ENCODE measurements around the gene SGPP2.
"Not testable (repeated sequence)": the region's sequence is repeated elsewhere in the genome, so short reads cannot be mapped to it uniquely, and the experiment has no call there.

The SGPP2 gene

DNA sequence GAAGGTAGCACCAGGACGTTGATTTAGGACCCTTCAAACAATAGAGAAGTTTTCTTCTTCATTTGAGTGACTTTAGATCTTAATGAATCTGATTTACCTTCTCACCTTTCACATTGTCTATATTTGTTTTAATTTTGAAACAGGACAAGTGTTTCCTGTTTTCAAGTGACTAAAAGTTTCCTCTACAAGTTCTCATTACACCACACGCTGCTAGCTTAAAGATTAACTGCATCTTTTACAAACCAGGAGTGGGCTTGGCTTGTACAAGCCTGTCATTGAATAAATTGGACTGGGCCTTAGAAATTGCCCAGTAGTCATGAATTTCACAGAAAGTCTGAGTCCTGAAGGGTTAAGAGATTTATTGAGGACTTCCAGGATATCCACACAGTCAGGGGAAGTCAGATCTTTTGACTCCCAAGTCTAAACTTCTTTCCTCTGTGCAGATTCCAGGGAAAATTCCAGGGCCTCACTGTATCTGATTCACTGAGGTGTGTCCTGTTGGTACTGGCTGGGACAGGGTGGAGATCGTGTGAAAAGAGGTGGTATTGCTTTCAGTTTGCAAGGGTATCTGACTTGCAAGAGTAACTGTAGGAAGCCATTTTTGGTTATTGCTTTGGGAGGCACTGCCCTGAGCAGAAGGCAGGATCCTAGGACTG lies 3.4 kb downstream of the SGPP2 start:
- DNase-seq (ENCODE audit: low spot score), result no peak

DNA sequence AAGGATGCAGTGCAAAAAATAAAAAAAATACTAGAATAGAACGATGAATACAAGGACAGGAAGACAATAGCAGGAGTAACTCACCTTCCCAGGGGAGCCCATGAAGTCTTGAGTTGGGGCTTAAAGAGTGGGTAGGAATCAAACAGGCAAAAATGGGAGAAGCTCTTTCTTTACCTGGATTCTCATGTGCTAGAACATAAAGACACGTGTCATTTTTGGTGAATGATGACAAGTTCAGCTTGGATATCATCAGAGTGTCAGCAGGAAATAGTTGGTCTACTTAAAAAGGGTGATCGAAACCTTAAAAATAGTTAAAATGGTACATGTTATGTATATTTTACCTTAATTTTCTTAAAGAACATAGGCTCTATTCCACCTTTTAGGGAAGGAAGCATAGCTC lies 5.7 kb downstream of the SGPP2 start:
- DNase-seq (ENCODE audit: low spot score), result no peak

DNA sequence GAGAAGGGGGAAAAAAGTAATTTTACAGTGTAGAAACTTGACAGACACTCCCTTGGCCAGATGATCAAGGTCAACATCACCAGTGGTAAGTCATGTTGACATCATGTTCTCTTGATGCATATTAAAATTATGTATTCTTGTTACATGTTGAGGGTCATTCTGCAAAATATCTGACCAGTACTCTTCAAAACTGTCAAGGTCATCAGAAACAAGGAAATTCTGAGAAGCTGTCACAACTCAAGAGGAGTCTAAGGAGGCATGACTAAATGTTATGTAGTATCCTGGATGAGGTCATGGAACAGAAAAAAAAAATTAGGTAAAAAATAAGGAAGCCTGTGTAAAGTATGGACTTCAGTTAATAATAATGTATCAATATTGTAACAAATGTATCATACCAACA lies 6.3 kb downstream of the SGPP2 start:
- no peak for DNase-seq (ENCODE audit: low spot score)

DNA sequence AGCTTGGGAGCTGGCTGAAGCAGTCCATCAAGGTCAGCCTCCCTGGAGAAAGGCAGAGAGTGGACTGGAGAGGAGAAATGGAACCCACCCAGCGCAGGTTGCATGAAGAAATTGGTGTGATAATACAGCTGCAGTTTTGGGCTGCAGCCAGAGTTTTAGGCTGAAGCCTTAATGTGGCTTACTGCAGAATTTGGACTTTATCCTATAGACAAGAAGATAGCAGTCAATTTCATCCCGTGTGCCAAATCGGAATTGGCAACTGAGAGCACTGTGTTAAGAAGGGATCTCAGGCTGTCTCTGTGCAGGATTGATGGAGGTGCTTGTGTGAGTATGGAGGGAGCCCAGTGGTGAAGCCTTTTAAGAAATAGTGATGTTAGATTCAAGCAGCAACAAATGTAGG lies 7.5 kb downstream of the SGPP2 start:
- no peak for DNase-seq (ENCODE audit: low spot score)

DNA sequence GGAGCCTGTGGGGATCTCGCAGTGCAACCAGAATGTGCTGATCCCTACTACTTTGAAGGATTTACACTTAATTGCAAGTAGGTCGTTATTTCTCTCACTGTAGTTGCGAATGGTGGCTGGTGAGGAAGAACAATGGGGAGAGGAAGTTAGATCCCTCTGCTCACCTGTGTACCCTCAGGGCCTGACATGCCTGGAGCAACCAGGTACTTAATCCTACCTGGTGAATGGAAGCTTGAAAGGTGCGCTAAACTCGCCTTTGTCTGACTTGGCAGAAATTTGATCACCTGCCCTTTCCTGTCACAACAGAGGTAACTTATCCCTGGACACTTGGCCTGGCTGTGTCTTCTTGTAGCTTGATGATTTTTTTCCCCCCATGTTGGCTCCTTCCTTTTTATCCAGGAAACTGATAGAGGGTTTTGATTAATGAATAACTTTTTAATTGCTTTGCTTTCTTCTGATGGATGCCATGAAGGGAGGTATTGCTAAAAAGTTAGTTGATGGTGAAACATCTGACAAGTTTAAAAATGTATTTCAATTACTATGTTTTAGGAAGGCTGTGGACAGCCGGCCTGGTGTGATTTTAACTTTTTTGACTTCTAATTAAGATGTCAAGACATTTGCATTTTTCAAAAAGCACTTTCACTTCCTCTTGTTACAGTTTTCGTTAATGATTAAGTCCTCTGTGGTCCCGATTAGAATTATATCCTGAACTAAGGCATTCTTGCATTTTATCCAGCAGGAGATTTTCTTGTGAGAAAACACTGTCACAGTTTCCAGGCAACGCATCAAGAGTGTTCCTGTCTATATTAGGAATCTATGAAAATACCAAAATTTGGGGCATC lies 9.2 kb downstream of the SGPP2 start:
- no peak for DNase-seq (ENCODE audit: low spot score)

DNA sequence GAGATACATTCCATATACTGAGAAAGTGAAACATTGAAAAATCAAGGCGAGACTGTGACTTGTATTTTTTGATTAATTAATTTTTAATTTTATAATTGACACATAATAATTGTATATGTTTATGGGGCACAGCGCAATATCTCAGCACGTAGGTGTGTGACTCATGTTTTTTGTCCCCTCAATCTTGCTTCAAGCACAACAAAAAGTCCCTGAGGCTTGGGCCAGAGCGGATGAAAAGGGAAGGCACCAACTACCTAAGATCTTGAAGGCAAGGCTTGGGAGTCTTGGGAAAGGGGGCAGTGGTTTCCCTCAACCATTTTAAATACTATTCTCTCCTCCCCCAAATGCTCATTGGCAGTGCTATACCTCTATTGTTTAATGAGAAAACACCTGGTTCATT lies 9.9 kb downstream of the SGPP2 start:
- no peak for DNase-seq (ENCODE audit: low spot score)

DNA sequence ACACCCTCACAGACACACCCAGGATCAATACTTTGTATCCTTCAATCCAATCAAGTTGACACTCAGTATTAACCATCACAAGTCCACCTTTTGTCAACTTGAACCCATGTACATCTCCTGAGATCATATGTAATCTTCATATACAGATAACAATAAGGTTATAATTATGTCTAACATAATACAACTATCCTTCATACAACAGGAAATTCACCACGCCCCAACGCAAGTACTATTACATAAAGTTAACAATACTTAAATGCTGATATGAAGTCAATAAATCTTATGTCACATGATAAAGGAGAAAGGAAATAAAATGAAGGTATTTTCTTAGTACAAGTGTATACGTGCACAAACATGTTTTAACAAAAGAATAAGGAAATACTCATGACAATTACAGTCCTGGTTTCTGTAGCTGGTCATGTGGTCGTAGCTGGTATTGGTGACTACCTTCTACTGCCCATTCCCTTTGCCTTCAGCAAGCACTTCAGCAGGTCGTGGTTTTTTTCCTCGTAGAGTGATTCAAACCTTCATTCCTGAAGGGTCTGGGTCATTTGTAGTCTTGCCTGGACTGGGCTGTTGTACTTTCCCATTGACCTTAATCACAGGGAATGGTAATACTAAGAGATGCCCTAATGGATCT lies 11.2 kb downstream of the SGPP2 start:
- not testable (repeated sequence) for DNase-seq (ENCODE audit: low spot score)

DNA sequence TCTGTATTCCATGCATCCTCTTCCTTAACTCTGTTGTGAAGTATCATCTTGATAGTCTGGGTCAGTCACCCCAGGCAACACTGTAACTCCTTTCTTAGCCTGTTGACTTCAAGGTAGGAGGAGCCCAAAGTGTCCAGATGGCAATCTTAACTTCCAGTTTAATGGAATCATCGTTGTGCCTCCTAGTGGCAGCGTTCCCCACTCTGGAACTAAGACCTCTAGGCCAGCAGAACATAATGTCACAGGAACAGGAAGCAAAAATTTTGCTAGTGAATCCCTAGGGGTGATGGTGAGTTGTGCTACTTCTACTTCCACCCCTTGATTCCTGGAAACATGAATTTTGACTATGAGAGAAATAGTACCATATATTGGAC lies 11.7 kb downstream of the SGPP2 start:
- no peak for DNase-seq (ENCODE audit: low spot score)

DNA sequence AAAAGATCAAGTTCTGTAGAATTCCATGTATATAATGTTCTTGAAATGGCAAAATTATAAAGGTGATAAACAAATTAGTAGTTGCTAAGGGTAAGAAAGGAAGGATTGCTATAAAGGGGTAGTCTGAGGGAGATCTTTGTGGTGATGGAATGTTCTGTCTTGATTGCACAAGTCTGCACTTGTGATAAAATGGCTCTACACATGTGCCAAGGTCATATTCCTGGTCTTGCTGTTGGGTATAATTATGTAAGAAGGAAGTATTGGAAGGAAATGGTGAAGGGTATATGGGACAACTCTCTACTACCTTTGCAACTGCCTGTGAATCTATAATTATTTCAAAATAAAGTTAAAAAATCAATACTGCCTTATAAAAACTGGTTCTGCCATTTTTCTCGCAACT lies 15.3 kb downstream of the SGPP2 start:
- DNase-seq (ENCODE audit: low spot score), result no peak

DNA sequence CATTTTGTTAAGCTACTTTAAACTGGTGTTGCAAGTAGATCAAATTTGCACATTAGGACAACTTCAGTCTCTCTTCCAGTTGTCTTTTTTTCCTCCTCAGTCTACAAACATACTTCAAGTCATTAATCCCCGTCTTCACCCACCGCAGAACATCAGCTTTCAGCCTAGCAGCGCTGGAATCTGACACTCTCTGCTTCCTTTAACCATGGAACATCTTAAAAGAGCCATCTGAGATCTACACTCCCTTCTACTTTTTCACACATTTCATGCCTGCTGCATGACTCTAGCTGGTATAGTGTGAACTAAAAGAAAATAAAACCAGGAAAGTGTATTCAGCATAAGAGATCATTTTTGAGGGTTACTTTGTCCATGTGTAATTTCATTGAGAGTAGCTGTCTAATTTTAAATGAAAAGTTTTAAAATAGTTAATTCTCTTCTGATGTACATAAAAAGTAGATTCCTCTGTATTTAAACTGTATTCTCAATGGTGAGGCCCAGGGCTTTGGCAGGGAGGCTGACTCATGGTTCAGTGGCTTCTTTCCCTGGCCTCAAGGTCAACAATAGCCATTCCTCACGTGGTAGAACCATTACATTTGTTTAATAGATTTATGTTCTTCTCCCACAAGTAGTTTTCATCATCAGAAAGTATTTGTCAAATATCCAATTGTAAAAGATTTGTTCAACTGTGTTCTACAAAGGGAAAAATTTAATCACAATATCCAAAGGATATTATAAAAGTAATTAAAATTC lies 16.5 kb downstream of the SGPP2 start:
- DNase-seq (ENCODE audit: low spot score), result no peak

DNA sequence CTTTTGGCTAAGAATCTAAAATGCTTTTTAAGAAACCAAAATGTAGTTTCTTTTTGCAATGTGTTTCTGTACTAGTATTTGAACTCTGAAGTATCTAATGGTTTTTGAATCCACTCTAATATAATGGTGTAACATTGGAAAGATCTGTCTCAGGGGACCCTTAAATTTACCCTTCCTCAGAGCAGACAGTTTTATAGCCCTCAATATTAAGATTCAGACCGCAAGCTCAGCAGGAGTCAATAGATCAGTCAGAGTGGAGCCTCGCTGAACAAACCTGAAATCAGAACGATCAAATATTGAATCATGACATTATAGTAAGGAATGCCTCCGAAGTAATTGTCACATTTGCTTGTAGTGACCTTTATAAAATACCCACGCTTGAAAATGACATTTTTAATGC lies 18.3 kb downstream of the SGPP2 start:
- DNase-seq (ENCODE audit: low spot score), result no peak

DNA sequence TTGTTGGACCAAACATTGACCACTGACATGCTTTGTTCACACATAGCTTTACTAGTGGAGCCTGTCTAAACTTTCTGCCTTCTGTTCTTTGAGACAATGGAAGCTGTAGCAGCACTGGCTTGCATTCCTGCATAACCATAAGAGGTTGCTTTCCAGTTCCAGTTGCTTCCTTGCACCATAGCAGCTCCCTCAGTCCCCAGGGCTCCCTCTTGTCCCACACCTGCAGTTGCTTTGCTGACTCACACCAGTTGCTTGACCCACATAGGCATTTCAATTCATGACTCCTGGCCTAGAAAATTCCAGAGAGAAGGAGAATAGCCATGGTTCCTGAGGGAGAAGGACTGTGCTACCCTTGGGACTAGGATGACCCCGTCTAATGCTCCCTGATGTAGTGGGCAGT lies 20.9 kb downstream of the SGPP2 start:
- DNase-seq (ENCODE audit: low spot score), result no peak

DNA sequence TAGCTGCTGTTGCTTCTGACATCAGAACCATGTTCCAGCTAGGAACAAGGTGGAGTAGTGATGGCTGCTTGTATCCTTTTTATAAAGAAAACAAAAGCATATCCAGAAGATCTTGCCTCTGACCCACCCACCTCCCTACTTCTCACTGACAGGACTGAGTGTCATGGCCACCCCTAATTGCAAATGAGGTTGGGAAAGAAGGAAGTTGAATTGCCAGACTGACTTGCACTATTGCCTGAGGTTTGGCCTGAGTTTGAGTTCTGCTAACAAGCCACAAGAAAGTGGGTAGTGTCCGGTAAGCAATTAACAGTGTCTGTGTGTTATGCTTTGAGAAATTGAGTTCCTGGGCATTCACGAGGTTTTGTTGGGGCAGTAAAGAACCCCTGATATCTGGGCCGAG lies 22.8 kb downstream of the SGPP2 start:
- no peak for DNase-seq (ENCODE audit: low spot score)

DNA sequence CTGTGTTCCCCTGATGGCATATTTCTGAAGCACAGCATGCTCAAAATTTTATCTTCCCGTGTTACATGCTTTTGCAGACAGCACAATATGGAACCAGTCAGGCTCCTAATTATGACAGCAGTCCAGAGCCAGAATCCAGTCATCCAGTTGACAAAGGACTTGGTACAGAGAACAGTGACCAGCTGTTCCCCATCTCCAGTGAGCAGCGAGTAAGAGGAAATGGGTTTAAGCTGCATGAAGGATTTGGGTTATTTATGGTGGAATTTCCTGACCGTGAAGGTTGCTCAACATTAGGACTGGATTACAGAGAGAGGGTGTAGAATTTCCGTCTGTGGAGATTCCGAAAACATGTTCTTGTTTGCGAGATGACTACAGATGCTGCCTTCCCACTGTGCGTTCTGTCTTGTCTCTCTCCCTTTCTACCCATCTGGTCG lies 24.4 kb downstream of the SGPP2 start:
- no peak for DNase-seq (ENCODE audit: low spot score)

DNA sequence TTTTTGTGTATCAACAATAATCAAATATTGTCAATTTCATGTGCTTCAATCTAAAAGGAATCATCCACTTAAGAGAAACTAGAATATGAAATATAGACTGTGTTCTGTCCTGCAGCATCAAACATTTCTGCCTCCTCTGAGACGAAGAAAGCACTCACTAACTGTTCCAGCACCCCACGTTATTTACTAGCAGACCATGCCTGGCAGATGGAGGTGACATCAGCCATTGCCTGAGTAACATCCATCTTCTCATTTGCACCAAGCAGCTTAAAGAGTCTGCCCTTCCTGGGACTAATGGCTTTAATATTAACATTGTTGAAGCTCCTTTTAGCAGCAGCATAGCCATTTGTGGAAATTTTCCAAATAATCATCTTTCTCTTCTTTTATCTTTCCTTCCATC lies 25.7 kb downstream of the SGPP2 start:
- no peak for DNase-seq (ENCODE audit: low spot score)

DNA sequence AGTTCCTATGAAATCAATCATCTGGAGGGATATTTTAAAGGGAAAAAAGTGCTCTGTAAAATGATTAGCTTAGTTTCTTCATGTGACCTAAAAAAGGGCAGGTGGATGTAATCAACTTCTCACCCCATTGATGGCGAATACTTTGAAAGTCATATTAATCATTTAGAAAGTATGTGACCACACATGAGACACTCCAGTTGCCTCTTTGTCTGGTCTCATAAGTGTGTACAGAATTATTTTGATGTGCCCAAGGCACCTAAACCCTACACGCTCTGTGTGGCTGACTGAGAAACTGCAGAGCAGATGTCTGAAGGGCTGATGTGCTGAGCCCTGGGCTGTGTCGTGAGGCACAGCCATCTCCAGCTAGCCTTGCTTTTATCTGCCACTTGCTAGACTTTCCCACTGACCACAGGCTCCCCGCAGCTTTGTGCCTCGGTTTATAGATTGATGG lies 26.9 kb downstream of the SGPP2 start:
- DNase-seq (ENCODE audit: low spot score), result no peak

DNA sequence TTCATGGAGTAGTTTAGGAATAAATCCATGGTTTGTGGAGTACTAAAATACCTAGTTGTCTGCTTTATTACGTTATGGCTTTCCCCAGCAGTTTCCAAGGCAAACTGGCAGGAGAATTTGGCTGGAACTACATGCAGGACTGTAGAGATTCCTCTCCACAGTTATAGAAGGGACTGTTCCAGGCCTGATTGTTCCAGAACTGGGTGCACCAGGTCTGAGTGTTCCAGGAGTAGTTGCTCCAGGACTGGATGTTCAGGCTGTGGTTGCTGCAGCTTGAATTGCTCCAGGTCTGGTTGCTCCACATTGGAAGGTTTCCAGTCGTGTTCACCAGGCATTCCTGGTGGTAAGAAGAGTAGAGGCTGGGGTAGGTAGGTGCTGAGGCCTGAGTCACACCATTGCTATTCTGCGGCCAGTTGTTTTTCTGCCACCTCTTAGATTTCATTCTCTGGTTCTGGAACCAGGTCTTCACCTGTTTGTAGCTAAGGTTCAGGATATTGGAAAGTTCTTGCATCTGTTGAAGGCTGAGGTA lies 28.1 kb downstream of the SGPP2 start:
- no peak for DNase-seq (ENCODE audit: low spot score)

DNA sequence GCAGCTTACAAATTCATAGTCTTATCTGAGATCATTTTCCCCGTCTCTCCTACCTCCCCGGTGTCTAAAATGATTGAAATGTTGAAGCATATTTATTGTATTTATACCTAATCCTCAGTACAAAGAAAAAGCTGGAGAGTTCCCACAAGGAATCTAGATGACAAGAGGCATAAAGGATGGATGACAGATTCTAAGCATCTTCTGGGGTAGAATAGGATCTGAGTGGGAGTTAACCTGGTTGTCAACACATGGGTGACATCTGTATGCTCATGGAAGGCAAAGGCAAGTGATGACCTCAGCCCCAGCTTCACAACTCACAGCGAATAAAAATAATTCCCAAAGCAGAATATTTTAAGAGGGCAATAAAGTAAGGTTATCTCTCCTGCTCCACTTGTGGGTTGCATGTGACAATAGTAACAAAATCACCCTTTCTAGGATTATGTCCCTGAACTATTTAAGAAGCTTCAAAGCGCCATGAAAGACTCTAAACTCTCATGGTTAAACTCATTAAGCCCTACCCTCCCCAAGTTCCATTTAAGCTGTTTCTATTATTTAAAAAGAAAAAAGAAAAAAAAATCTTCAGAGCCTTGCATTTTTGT lies 32.2 kb downstream of the SGPP2 start:
- no peak for DNase-seq (ENCODE audit: low spot score)

DNA sequence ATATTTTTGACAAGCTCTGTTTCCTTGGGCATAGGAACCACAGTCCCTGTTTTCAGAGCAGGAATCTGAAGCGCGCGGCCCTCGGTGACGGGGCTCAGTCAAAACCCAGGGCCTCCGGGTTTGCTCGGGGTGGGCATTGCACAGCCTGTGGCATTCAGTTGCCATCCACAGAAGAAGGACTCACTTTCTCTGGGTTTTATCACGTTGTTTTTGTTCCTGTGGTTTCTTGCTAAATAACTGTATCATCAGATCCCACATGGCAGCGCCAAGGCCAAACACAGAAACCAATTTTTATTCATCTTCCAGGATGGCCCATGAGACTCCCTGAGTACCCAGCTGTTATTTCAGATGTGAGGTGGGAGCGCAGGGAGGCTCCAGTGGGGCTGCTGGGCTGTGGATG lies 35.6 kb downstream of the SGPP2 start:
- DNase-seq (ENCODE audit: low spot score), result no peak

DNA sequence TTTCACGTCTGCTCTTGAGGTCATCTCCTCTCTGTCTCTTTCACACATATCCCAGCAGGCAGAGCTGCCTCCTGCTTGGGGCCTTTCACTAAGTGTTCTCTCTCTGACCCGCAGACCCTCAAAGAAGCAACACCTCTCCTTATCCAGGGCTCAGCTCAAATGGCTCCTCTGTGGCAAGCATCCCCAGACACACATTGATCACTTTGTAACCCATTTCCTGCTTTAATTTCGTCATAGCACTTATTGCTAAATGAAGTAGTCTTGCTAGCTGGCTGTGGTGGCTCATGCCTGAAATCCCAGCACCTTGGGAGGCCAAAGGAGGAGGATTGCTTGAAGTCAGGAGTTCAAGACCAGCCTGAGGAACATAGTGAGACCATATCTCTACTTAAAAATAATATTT lies 41.4 kb downstream of the SGPP2 start:
- no peak for DNase-seq (ENCODE audit: low spot score)

DNA sequence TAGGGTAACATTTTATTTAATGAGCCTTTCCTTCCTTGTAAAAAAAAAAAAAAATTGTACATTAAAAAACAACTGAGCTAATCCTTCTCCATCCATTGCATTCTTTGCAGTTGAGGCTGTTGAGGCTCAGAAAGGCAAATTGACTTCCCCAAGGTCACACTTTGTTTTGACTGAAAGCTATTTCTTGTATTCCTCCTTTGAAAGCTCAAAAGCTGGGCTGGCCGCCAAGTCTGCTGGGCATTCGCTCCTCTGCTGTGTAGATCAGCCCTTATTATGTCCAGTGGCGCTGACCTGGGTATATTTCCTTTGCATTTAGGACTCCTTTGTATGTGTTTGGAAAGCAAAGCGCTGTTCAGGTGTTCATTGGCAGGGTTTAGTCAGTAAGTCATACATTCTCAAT lies 44.0 kb downstream of the SGPP2 start:
- no peak for DNase-seq (ENCODE audit: low spot score)
